GM03348 (cell line): Measurements from ENCODE around the gene PRKAB2.
A peak's percentile ranks its signal among the peaks of the same experiment; 100 is the strongest.
"Not testable (repeated sequence)": the region's sequence is repeated elsewhere in the genome, so short reads cannot be mapped to it uniquely, and the experiment has no call there.

Source experiments
- DNase-seq: peaks from one replicate; pipeline ENCODE4 v3.0.0; 2012; ENCODE audit warnings: low spot score

PRKAB2 gene

DNA sequence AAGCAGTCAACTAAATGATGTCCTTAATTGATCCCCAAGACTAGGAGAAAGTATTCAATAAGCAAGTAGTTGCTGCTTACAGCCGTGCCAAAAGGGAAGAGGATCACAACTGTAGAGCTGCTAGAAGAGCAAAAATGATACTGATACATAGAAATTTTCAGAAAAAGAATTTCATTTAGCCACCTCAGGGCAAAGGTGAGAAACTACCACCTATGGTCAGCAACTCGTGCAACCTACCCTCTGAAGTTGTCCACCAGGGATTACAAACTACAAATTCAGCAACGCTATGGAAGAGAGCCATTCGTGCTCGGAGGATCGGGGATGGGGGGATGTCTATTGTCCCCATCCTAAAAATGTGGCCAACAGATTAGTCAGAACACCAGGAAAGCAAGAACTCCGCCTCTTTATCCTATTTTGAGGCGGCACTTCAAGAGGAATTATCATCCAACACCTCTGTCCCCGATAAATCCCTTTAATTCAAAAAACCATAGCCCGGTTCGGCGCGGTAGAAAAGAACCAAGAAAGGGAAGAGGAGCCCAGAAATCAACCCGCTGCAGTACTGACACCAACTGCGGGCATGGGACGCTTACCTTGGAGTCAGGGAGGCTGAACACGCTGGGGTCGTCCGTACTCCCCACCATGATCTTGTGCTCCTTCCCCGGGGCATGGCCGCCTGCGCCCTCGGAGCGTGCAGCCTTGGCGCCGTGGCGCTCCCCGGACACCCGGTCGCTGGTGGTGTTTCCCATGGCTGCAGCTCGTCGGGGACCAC lies 687 bp downstream of the PRKAB2 start:
- DNase-seq, result peak; percentile 37

DNA sequence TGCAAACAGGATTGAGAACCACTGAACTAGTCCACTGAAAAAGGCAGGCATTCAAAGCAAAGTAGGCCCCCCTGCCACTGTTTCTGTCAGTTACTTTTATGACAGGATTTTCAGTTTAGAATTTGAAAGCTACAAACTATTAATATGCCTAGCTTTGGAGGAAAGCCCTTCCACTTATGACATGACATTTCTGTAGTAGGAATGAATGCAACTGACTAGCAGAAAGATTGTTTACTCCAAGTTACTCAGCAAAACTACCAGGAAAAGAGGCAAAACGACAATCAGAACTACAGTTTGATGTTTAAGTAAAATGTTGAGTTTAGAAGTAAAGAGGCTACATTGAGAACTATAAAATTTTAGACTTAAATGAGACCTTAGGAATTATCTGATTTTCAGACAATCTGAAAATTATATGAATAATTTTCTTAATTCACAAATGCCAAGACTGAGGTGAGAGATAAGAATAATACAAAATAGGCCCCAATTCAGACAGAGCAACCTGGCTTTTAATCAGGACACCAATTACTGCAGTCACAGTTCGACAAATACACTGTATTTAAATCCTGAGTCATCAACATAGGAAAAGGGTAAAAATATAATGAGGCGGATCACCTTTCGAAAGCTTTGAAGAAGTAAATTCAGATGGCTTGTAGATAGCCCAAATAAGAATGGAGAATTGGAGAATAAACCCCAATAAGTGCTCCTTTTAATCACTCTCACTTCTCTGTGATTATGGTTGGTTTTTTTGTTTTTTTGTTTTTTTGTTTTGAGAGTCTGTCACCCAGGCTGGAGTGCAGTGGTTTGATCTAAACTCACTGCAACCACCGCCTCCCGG lies 2.2 kb downstream of the PRKAB2 start:
- no peak for DNase-seq

DNA sequence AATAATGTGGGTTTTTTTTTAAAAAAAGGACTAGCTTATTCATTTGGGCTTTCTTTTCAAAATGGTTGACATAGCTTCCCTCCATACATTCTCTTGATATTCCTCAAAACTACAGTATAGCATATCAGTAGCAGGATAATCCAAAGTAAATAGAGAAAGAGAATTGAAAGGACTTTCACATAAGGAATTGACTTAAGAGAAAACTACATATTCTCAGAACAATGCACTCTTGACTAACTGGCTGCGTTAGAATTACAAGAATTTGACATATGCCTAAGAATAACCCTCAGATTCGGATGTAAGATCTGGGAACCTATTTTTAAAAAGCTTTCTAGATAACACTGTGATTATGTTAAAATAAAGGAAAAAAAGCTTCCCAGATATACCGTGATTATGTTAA lies 3.1 kb downstream of the PRKAB2 start:
- DNase-seq, result no peak

DNA sequence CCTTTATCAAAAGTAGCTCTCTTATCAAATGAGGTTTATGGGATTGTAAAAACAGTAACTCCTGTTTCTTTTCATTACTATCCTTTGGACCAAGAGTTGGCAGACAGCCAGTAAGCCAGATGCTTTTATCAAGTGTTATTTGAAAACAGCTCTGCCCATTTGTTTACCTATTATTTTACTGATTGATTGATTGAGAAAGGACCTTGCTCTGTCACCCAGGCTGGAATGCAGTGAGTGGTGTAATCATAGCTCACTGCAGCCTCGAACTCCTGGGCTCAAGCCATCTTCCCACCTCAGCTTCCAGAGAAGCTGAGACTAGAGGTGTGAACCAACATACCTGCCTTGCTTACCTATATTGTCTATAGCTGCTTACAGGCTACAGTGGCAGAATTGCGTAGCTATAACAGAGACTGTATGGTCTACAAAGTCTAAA lies 3.6 kb downstream of the PRKAB2 start:
- no peak for DNase-seq

DNA sequence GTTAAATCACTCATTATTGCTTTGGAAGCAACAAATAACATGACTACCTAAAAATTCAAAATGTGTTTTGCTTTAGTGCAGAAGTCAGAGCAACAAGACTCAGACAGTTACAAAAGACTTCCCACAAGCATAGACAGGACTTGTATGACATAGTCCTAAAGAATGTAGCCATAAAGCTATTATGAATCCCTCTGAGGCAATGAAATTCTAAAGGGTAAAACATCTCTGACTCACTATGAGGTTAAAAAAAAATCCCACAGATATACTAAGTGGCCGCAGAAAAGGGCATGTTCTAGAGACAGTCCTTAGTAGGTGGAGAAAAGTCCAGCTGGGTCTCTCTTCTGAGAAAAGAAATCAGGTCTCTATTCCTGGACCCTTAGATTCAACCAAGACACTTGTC lies 4.9 kb downstream of the PRKAB2 start:
- peak; percentile 86 for DNase-seq

DNA sequence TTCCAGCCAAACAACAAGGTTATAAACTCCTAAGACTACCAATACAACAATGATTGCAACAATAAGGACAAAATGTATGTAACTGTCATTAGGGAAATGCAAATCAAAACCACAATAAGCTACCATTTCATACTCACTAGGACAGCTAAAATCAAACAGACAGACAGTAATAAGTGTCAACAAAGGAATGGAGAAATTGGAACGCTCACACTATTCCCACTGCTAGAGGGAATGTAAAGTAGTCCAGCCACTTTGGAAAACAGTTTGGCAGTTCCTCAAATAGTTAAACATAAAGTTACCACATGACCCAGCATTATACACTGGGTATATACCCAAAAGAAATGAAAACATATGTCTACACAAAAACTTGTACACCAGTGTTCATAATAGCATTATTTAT lies 9.3 kb downstream of the PRKAB2 start:
- DNase-seq, result no peak

DNA sequence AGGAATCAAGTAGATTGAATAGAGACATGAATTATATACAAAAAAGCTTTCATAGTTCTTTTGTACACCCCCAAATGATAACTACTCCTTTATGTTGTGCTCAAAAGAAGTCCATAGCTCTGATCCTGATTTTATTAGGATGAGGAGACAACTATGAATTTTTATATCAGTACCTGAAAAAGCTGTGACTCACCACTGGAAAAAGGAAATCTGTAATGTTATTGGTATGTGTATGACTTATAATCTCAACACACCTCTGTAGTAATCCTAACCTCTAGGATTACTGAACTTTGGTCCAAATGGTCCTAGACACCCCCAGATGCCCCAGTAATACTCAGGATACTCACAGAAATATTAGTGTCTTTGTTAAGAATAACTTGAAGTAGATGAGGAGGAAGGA lies 10.2 kb downstream of the PRKAB2 start:
- no peak for DNase-seq

DNA sequence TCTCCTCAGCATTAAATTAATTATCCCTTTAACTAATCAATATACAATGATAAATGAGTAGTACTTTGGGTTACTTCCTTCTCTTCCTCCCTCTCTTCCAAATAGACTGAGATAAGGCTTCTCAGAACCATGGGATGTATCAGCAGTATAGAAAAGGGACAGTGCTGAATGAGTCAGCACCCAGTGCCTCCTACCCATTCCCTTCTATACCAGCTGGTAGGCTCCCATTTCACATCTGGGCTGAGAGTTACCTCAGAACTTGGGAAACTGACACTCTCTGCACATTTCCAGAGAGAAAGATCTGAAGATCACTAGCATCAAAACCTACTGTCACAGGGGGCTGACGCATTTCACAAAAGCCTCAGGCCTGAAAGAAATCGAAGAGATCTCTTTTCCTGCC lies 15.2 kb downstream of the PRKAB2 start:
- DNase-seq, result not testable (repeated sequence)

DNA sequence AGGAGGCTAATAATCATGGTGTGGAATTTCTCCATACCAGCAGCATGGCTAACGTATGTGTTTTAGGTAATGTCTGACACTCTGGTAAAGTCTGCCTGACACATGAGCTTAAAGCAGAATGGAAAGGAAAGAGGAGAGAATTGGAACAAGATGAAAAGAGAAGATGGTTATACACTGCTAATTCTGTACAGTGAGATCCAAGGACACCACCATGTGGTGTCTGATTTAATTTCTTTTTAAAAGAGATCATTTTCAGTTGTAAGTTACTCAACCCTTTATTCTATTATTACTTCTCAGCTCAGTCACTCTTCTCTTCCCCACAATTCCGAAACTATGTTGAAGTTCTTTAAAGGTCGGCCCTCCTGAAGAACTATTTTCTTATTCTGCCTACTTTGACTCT lies 15.6 kb downstream of the PRKAB2 start:
- no peak for DNase-seq

DNA sequence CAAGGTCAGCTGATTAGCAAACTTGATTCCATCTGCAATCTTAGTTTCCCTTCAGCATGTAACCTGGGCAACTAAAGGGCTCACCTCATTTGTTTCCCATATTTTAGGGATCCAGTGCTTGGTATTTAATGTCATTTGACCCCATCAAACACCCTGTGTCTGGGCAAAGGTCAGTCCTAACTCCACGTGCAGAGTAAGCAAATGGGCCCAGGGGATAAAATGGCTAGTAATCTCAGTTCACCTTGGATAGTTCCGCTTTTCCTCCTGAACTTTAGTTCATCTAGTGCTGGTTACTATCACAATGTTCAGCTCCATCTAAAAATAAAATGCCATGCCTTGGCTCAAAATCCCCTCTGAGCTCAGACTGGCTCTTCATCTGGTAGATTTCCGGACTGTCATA lies 19.5 kb downstream of the PRKAB2 start:
- no peak for DNase-seq

DNA sequence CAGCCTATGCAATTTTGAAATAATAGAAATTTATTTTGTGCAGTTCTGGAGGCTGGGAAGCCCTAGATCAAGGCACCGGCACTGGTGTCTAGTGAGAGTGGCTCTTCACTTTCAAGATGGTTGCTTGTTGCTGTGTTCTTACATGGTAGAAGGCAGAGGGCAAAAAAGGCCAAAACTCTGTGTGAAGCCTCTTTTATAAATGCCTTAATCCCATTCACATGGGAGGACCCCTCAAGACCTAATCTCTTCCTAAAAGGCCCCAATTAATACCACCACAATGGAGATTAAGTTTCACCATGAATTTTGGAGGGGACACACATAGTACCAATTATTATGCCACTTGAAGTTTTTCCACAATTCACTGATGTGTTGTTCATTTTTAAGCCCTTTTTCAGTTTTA lies 21.0 kb downstream of the PRKAB2 start:
- no peak for DNase-seq

DNA sequence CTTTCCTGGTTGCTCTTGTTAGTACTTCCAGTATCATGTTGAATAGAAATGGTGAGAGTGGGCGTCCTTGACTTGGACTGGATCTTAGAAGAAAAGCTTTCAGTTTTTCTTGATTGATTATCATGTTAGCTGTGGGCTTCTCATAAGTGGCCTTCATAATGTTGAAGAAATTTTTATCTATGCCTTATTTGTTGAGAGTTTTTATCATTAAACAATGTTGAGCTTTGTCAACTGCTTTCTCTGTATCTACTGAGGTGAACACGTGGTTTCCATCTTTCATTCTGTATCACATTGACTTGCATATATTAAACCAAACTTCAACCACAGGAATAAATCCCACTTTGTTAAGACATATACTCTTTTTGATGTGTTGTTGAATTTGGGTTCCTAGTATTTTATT lies 29.4 kb downstream of the PRKAB2 start:
- DNase-seq, result no peak

DNA sequence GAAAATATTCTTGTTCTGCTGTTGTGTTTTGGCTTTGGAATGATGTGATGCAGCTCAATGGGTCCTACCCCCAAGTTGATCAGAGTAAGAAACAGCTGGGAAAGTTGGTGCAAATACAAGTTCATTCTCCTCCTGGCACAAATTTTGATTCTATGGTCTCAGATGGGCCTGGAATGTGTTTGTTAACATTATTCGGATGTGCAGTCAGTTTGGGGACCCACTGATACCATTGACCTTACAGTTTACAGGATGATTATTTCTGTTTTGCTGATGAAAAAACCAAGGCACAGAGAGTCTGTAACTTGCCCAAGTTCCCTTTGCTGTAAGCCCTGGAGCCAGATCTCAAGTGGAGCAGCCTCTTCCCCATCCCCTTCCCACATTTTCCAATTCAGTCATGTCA lies 41.5 kb downstream of the PRKAB2 start:
- not testable (repeated sequence) for DNase-seq

DNA sequence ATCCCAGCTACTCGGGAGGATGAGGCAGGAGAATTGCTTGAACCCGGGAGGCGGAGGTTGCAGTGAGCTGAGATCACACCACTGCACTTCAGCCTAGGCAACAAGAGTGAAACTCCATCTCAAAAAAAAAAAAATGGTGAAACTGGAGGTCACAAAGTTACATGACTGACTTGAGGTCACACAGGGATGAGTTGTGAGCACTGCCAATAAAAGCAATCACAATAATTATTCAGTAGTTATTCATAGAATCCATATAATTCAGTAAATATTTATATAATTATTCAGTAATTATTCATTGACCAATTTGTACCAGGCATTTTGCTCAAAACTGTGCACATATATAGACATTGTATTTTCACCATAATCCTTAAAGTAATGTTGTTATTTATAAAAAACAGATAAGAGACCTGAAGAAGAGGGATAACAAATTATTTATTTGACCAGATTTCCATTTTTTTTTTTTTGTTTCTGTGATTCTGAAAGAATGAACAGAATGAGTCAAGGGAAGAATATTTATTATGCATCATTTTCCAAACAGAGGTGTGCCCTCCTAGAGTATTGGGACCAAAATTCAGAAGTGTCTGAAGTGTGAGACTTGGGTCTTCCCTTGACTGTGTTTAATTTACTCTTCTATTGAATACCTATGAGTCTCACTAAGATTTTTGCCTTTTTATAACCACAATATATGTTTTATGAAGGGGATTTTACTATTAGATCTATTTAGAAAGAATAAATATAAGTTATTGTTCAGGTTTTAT lies 43.0 kb downstream of the PRKAB2 start:
- no peak for DNase-seq

DNA sequence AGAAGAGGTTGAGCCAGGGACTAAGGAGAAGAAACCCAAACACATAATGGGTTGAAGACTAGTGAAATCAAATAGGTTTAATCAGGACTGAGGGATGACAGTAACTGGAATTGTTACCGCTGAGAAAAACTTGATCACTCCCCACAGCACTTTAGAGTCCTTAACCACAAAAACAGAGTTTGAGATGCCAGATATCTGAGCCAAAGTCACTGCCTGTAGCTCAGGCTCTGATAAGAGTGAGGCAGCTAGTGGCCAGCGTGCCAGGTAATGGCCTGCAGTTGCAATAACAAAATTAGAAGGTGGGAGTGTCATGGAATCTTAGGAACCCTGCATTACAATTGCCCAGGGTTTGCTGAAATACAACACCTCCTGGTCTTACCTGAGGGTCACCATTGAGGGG lies 48.0 kb downstream of the PRKAB2 start:
- DNase-seq, result no peak

DNA sequence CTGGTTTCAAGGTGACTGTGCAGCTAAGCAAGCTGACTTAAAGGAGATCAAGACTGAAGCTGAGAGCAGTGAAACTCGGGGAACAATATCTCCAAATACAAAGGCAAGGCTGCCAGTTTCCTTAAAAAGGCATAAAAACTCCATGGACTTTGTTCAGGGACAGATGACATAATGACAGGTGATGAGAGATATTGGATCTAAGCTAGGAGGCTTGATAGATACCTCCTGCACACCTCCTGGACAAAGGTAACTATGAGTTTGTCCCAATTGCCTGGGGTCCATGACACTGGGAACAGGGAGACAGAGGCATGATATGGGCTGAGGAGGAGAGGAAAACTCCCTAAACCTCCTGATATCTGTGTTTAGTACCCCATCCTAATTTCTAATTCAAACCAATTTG lies 55.2 kb downstream of the PRKAB2 start:
- no peak for DNase-seq

DNA sequence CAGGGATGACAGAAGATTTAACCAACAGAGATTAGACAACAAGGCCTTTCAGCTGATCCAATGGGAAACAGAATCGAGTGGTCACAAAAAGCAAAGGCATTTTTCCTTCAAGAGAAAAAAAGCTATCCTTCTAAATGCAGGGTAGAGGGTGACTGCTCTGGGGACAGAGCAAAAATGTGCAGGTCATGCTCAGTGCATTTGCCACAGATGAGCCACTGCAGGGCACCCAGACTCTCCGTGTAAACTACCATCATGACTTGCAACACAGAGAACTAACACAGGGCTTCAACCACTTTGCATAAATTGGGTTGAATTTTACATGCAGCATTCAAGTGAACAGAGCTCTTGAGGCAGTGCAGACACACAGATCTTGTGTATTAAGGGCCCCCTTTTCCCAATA lies 56.8 kb downstream of the PRKAB2 start:
- DNase-seq, result no peak

DNA sequence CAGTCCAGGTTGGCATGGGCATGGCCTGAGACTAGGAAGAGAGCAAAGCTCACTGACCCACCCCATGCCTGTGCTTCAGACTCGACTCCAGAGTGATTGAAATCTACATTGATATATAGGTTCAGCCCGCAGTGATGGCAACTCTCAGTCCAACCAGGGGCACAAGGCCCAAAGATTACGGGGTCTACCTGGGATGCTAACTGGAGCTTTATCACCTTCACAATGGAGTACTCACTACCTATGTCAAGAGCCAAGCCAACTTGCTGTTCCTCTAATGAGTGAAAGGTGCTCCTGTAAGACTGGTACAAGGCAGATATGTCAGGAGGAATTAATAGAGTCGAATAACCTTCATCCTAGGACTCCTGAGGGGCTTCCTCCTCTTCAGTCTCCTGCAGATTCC lies 57.2 kb downstream of the PRKAB2 start:
- not testable (repeated sequence) for DNase-seq

DNA sequence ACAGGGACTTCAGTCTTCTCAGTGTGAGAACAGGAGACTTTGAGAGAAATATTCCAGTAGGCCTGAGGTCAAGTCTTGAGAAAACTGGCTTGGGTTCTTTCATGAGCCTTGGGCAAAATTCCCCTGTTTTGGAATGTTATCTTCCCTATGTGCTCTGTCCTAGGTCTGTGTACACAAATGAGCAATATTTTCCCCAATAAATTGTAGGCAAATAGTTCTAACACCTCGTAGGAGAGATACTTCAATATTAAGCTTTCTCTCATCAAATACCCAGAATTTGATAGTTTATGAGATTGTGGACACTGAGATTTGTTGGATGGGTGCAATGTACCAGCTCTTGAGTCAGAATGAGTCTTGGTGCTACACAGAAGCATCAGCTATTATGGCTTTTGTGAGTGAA lies 57.9 kb downstream of the PRKAB2 start:
- DNase-seq, result not testable (repeated sequence)

DNA sequence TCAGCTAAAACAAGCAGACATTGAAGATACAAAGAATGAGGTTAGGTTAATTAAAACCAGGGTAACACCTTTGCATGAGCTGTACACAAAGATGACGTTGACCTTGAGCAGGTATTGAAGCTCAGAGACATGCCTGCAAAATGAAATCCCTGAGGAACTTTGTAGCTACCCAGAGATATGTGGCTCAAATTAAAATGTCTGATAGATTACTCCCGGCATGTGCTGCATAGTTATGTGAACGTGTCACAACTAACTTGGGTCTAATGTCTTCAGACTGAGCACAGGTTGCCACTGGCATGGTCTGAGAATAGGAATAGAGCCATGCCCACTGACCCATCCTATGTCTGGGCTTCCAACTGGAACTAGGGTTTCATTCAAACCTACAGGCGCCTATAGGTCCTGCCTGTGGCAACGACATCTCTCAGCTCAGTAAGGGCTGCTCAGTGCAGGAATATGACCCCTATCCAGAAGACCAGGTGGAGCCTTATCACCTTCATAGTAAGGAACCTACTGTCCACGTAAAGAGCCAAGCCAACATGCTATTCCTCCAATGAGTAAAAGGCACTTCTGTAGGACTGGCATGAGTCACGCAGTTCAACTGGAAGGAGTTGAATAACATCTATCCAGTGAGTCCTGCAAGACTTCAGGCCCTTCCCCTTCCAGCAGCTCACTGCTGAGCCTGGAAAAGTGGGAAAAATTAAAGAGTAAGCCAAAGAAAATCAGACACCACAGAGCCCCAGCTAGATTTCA lies 60.7 kb downstream of the PRKAB2 start:
- DNase-seq, result no peak

DNA sequence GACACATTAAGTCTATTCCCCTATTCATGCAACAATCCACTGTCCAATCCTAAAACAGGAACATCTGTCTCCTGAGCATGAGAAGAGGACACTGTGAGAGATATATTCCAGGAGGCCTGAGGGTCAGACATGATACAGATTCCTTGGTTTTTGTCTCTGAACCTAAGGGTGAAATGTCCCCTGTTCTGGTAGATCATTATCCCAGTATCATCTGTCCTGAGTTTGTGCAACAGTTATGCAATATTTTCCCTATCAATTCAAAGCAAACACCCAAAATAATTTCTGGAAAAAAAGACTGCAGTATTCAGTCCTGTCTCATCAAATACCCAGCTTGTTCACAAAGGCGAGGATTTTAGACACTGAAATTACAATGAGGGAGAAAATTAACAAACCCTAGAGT lies 61.4 kb downstream of the PRKAB2 start:
- DNase-seq, result no peak

DNA sequence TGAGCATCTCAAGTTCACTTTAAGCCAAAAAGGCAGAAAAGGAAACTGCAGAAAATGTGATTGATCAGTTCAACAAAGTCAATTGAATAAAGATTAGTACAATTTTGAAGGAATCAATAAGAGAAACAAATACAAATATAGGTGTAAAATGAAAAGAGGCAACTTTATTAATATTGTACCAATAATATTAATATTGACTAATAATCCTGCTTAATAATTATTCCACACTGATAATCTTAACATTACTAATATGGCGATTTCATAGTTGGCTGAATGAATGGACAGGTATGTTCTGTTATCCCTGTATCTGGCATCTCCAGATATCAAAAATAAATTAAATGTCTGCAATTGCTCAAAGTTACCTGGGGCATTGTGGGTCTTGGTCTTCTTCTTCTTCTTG lies 61.8 kb downstream of the PRKAB2 start:
- no peak for DNase-seq
